ENCODE measurements around the gene CCT7.

DNA sequence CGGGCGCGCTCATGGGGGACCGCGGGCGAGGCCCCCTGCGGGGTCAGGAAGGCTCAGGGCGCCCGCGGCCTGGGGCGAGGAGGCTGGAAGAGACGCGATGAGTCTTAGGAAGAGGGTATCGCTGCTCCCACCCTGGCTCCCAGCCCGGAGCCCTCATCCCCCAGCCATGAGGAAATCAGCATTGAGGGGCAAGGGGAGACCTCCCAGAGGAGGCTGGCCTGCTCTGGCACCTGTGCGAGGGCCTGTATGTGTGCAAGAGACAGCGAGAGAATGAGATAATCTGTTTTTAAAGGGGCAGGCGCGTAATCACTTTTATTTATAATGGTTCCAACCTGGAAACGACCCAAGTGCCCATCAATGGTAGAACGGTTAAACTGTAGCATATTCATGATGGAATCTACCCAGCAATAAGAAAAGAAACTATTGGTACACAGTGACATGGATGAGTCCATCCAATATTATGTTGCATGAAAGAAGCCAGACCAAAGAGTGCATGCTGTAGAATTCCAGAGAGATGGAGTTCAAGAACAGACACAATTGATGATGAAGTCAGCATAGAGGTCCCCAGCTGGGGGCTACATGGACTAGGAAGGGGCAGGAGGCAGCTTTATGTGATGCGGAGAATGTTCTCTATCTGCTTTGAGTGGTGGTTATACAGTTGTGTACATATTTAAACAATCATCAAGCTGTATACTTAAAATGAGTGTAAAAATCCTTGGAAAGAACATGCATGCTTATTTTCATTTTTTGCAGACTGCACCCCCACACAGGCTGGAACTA is 35.8 kb downstream of the CCT7 start:
- TF ChIP-seq POLR2A (IDR thresholded peaks at IDR 0.05) = no peak
- TF ChIP-seq, protein P1, sequence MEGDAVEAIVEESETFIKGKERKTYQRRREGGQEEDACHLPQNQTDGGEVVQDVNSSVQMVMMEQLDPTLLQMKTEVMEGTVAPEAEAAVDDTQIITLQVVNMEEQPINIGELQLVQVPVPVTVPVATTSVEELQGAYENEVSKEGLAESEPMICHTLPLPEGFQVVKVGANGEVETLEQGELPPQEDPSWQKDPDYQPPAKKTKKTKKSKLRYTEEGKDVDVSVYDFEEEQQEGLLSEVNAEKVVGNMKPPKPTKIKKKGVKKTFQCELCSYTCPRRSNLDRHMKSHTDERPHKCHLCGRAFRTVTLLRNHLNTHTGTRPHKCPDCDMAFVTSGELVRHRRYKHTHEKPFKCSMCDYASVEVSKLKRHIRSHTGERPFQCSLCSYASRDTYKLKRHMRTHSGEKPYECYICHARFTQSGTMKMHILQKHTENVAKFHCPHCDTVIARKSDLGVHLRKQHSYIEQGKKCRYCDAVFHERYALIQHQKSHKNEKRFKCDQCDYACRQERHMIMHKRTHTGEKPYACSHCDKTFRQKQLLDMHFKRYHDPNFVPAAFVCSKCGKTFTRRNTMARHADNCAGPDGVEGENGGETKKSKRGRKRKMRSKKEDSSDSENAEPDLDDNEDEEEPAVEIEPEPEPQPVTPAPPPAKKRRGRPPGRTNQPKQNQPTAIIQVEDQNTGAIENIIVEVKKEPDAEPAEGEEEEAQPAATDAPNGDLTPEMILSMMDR (IDR thresholded peaks at IDR 0.05) = no peak

Data from right lobe of liver (tissue), 4 donors.